ENCODE results near the gene TRAK1. TPM values are rescaled to one million over a fixed set of nuclear protein-coding genes. Genes with fewer than 3 reads are reported as not detected.

TRAK1 gene
- total RNA-seq, 1 donor: 36.9 TPM

DNA sequence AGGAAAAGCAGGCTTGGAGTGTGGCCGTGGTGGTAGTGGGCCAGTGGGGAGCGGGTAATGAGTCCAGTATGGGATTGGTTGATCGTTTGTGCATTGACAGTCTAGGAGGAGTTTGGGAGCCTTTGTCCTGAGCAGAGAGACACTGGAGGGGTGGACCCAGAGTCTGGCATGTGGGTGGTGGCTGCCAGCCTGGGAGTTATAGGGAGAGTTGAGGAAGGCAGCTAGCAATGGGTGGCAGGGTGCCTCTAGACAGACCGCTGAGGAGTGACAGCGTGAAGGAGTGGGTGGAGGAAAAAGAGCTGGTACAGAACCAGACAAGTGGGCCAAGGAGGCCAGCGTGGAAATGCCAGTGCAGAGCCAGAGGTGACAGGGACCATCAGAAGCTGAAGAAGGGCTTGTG lies 176.7 kb downstream of the TRAK1 start:
- DNase-seq (ENCODE audit: low read depth in 2 of 3, low spot score in 2 of 3): no peak

DNA sequence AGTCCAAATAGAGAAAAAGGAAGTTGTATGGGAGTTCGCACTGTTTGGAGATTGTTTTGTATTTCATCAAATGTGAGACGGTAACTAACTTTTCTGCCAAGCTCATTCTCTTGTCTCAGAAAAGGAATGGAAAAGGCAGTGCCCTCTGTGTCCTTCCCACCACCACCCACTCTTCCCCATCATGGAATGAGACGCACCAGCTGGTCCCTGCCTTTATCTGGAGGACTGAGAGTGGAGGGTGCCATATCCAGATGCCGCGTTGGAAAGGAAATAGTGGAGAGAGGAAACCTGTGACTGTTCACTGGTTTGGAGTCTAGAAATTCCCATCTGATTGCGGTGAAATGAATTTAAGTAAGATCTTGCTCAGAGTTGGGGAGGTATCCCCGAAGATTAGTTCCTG lies 178.5 kb downstream of the TRAK1 start:
- DNase-seq (ENCODE audit: low read depth in 2 of 3, low spot score in 2 of 3): no peak

DNA sequence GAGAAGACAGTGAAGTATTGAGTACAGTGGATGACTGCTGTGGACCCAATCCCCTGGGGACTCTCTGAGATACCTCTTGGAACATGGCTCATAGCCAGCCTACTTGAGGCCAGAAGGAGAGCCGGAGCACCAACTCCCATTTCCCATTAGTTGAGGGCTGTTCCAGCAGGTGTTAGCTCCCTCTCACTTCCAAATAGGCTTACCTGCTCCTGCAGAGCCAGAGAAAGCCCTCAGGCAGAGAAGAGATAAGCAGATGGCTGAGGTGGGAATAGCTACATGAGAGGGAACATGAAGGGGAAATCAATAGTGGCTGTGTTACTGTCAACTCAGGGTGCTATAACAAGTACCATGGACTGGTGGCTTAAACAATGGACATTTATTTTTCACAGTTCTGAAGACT lies 179.4 kb downstream of the TRAK1 start:
- DNase-seq (ENCODE audit: low read depth in 2 of 3, low spot score in 2 of 3): no peak

DNA sequence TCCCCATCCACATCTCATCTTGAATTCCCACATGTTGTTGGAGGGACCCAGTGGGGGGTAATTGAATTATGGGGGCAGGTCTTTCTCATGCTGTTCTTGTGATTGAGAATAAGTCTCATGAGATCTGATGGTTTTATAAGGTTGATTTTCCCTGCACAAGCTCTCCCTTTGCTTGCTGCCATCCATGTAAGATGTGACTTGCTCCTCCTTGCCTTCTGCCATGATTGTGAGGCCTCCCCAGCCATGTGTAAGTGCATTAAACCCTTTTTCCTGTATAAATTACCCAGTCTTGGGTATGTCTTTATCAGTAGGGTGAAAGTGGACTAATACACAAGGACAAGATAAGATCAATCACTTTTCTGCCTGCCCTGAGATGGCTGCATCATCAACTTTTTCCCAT lies 180.6 kb downstream of the TRAK1 start:
- no peak for DNase-seq (ENCODE audit: low read depth in 2 of 3, low spot score in 2 of 3)

DNA sequence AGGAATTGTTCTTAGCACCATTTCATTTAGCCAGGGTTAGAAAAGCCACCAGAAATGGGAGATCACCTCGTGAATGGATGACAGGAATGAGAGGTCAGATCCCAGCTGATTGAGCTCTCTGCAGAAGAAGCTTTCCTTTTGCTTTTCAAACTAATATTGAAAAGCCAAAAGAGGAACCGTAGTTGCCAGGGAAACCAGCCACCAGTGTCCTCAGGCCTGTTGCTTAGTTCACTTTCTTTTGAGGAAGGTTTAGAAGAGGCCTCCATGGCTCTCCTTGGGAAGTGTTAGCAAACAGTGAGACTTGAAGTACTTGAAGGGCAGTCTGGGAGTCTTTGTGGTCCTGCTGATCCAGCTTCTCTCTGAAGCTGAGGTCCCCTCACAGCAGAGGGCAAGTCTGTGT lies 182.2 kb downstream of the TRAK1 start:
- DNase-seq (ENCODE audit: low read depth in 2 of 3, low spot score in 2 of 3): peak in 1 of 3 donors; percentile 18

DNA sequence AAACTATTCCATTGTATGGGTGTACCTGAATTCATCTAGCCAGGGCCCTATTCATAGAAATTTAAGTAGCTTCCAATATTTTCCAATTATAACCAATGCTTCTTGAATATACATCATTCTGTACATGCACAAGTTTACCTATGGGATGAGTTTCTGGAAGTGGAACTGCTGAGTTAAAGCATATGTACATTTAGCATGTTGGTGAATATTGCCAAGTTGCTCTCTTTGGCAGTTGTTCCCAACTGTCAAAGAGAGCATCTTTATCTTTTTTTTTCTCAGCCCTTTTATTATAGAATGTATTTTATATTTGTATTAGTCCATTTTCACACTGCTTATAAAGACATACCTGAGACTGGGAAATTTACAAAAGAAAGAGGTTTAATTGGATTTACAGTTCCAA lies 183.1 kb downstream of the TRAK1 start:
- no peak for DNase-seq (ENCODE audit: low read depth in 2 of 3, low spot score in 2 of 3)

DNA sequence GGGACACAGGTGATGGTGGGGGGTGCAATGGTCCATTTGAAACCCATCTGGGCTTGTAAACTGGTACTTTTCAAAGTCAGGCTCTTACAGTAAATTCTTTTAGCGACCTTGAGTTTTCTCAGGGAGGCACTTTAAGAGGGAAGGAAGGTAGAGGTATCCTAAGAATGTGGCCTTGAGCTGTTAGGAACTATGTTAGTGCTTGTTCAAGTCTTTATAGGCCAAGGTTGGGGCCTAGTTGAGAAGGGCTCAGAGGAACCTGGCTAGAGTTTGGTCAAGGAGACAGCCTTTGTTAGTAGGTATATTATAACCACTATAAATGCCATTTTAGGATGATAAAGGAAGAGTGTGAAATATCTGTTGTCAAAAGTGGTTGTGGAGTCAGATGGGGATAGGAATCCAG lies 184.1 kb downstream of the TRAK1 start:
- no peak for DNase-seq (ENCODE audit: low read depth in 2 of 3, low spot score in 2 of 3)

Small RNA genes lying within 50 kb of the gene (small RNA-seq; reads per million reads assigned to genes)
- not detected for gene RNU4-78P

Other genes with a start within 250 kb of the TRAK1 start
- gene ULK4, start 129.3 kb upstream of the TRAK1 start, total RNA-seq: 23.2 TPM
- not detected for gene CCK, start 174.8 kb downstream of the TRAK1 start, total RNA-seq

Data from hematopoietic multipotent progenitor cell (in vitro differentiated cells).